A549 (cell line): ENCODE data around the gene HHATL.

Source experiments
- CHD2 ChIP-seq: fragments of 150-350 bp; IDR thresholded peaks from 2 replicates; pipeline ENCODE4 v1.6.1; 2014; ENCODE audit warnings: low read length; ENCODE audit not compliant: partially characterized antibody
- MAFK ChIP-seq: fragments of 450-650 bp; IDR thresholded peaks from 2 replicates; pipeline ENCODE4 v1.6.1; 2014; ENCODE audit not compliant: partially characterized antibody
- TF ChIP-seq, protein P1 (sequence below): fragments of >200 bp; sonication (Bioruptor Twin); formaldehyde crosslinking; IDR thresholded peaks from 3 replicates; pipeline ENCODE4 v1.5.1; 2016

DNA sequence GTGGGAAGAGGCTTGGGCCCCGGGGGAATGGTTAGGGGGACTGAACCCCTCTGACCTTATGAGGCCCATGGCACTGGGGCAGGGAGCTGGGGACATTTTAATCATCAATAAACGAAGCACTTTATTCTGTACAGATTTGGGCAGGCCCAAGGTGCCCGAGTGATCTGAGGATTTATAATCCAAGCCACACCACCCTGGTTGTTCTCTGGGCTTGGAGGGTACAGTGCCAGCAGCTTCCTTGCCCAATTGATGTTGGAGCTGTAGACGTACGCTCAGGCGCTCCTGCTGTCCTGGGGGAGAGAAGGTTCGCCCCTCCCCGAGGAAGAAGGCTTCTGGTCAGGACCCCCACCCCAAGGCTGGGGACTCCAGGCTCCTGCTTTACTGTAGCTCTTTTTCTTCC is 36.6 kb downstream of the HHATL start:
- TF ChIP-seq MAFK (no peak), CHD2 (no peak)
- TF ChIP-seq, protein P1, sequence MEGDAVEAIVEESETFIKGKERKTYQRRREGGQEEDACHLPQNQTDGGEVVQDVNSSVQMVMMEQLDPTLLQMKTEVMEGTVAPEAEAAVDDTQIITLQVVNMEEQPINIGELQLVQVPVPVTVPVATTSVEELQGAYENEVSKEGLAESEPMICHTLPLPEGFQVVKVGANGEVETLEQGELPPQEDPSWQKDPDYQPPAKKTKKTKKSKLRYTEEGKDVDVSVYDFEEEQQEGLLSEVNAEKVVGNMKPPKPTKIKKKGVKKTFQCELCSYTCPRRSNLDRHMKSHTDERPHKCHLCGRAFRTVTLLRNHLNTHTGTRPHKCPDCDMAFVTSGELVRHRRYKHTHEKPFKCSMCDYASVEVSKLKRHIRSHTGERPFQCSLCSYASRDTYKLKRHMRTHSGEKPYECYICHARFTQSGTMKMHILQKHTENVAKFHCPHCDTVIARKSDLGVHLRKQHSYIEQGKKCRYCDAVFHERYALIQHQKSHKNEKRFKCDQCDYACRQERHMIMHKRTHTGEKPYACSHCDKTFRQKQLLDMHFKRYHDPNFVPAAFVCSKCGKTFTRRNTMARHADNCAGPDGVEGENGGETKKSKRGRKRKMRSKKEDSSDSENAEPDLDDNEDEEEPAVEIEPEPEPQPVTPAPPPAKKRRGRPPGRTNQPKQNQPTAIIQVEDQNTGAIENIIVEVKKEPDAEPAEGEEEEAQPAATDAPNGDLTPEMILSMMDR, result no peak
